Prostate gland (tissue), 2 donors: ENCODE data around the gene GLRA3.

Experiments
- POLR2A ChIP-seq: fragments of 450-650 bp; IDR thresholded peaks from one replicate; pipeline ENCODE4 v1.6.1; 2016; ENCODE audit warnings: antibody characterized with exemption, mild to moderate bottlenecking
- POLR2AphosphoS5 ChIP-seq: sonication (generic); formaldehyde crosslinking; IDR thresholded peaks from one replicate; pipeline ENCODE4 v1.6.1; 2017; ENCODE audit warnings: antibody characterized with exemption
- TF ChIP-seq, protein P1 (sequence below), 4 experiments: fragments of 200-600 bp in 2 of 4; fragments of 450-650 bp in 2 of 4; sonication (generic) in 2 of 4; IDR thresholded peaks; 1 replicate in 3 of 4; 2 replicates in 1 of 4; pipeline ENCODE4 v1.5.1; 2016 to 2019; ENCODE audit warnings: antibody characterized with exemption in 4 of 4, mild to moderate bottlenecking in 2 of 4, moderate library complexity in 2 of 4

GRCh38 chr4:174810834-174811233 lies 18.2 kb downstream of the GLRA3 start:
- TF ChIP-seq, protein P1, sequence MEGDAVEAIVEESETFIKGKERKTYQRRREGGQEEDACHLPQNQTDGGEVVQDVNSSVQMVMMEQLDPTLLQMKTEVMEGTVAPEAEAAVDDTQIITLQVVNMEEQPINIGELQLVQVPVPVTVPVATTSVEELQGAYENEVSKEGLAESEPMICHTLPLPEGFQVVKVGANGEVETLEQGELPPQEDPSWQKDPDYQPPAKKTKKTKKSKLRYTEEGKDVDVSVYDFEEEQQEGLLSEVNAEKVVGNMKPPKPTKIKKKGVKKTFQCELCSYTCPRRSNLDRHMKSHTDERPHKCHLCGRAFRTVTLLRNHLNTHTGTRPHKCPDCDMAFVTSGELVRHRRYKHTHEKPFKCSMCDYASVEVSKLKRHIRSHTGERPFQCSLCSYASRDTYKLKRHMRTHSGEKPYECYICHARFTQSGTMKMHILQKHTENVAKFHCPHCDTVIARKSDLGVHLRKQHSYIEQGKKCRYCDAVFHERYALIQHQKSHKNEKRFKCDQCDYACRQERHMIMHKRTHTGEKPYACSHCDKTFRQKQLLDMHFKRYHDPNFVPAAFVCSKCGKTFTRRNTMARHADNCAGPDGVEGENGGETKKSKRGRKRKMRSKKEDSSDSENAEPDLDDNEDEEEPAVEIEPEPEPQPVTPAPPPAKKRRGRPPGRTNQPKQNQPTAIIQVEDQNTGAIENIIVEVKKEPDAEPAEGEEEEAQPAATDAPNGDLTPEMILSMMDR (IDR thresholded peaks at IDR 0.05): no peak
- no peak for TF ChIP-seq POLR2A
- no peak for TF ChIP-seq POLR2AphosphoS5
